Activated T-helper 17 cell treated with anti-CD3 and anti-CD28 coated beads, Interleukin-2, amount 50 U/mL, for 72 hours (primary cell): ENCODE measurements around the gene PLET1. TPM values are rescaled to one million over a fixed set of nuclear protein-coding genes. Genes with fewer than 3 reads are reported as not detected.

ENCODE experiments used
- total RNA-seq, 2 donors: library from RNA; stranded (reverse); gene quantifications; one replicate each; pipeline ENCODE4 v1.2.3, GENCODE V29; 2022

Gene PLET1
- total RNA-seq, 2 donors from 2014 or later: not detected

Other genes starting within 250 kb of the PLET1 start
- 10 to 100 TPM; 27.4 to 49.1 TPM for gene DLAT, start 235.5 kb downstream of the PLET1 start, total RNA-seq
- gene PIH1D2, start 186.8 kb downstream of the PLET1 start, total RNA-seq: under 1 TPM; 0.54 to 0.87 TPM
- gene NKAPD1, start 186.6 kb downstream of the PLET1 start, total RNA-seq: 10 to 100 TPM; 19.7 to 20.2 TPM
- 10 to 100 TPM; 26.6 to 42.6 TPM for gene TIMM8B, start 174.1 kb downstream of the PLET1 start, total RNA-seq
- 100 to 1,000 TPM in 1 of 2 donors, 10 to 100 TPM in 1; 75.4 to 101 TPM for gene SDHD, start 174.0 kb downstream of the PLET1 start, total RNA-seq
- not detected for gene IL18, start 96.8 kb downstream of the PLET1 start, total RNA-seq
- under 1 TPM; 0.24 to 0.99 TPM for gene TEX12, start 93.5 kb downstream of the PLET1 start, total RNA-seq
- gene BCO2, start 85.3 kb downstream of the PLET1 start, total RNA-seq: 1 to 10 TPM; 2.4 to 5.0 TPM
- gene PTS, start 34.4 kb downstream of the PLET1 start, total RNA-seq: 10 to 100 TPM; 24.1 to 31.0 TPM